Right cardiac atrium (tissue), 5 donors: Measurements from ENCODE around the gene PLA2G4A. TPM values are rescaled to one million over a fixed set of nuclear protein-coding genes. Genes with fewer than 3 reads are reported as not detected.

Source experiments
- ATAC-seq, 2 donors: fragments of 200-7000 bp; cut with Tn5 transposase; one replicate each; pipeline versions ENCODE4 v1.8.0 to v1.9.1; 2020; ENCODE audit warnings: moderate library complexity in 2 of 2, mild to moderate bottlenecking in 1 of 2
- DNase-seq, 3 donors: peaks; one replicate each; pipeline ENCODE4 v3.0.0-alpha.2; 2020
- H3K27ac ChIP-seq: one replicate; pipeline ENCODE4 v1.5.1; 2013; ENCODE audit warnings: mild to moderate bottlenecking, low read length, control low read depth, moderate library complexity
- H3K27me3 ChIP-seq: one replicate; pipeline ENCODE4 v1.6.1; 2013; ENCODE audit not compliant: control insufficient read depth, insufficient read depth
- H3K4me1 ChIP-seq: one replicate; pipeline ENCODE4 v1.6.1; 2013; ENCODE audit warnings: low read length; ENCODE audit not compliant: control insufficient read depth, insufficient read depth
- H3K4me3 ChIP-seq: one replicate; pipeline ENCODE4 v1.5.1; 2013; ENCODE audit warnings: low read length, control low read depth
- H3K9me3 ChIP-seq: one replicate; pipeline ENCODE4 v1.6.1; 2013; ENCODE audit warnings: low read length; ENCODE audit not compliant: control insufficient read depth
- WGBS: extraction: QIAGEN DNeasy Blood & Tissue Kit; methylation state at CpG from one replicate; pipeline ENCODE4 v1.1.7; 2013; 5-methylcytosine and 5-hydroxymethylcytosine counted together
- intact Hi-C, 4 donors: fragments of 100-400 bp; cut with DNase I; formaldehyde crosslinking; loops; one replicate each; pipeline versions ENCODE4 v1.11.0 to v1.14.0; 2022 to 2023
- polyA plus RNA-seq: library from polyadenylated mRNA; stranded (reverse); fragments of 200-250 nt; gene quantifications from one replicate; pipeline ENCODE4 v1.2.3, GENCODE V29; 2013
- total RNA-seq, 4 donors: library from RNA; stranded (reverse); fragmentation: NEBNext Ultra II Directional; extraction: Animal tissue kit (Norgen Biotek cat#: 25700); gene quantifications; one replicate each; pipeline ENCODE4 v1.2.1, GENCODE V29; 2021
- donor health status: healthy with polysubstance abuse.
- donor health status: DM: no; HTN: yes; CAD: no.
- donor health status: DM: no; HTN: no; CAD: no.
- donor health status: DM: no; HTN: yes; CAD: no; lungs with severe emphysema.
- donor health status: DM: yes; HTN: yes; CAD: no.

PLA2G4A gene
- total and polyA plus RNA-seq, 5 donors, result 3.2 to 8.4 (median 6.7) TPM

DNA sequence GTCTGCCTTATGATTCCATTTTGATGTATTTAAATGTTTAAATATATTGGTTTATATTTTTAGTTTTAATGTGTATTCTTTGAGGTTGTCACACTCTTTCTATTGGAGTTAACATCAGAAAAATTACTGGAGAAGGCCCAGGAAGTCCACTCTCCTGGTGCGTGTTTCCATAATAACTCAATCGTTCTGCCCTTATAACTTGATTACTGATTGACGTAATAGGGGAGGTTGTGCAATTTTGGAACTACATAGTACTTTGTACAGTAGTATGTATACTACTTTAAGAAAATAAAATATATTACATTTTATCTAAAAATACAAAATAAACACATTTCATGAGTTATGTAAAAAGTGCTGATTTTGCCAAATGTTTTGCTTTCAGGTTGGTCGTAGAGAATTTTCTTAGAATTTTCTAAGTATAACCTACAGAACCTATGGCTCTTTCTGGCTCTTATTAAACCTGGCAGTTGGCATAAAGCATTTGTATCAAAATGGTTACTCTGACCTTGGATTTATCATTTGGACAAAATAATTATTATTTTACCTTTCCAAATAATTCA lies 5.7 kb downstream of the PLA2G4A start:
- WGBS, result 80% methylated on average over 4 of the region's 4 CpGs

DNA sequence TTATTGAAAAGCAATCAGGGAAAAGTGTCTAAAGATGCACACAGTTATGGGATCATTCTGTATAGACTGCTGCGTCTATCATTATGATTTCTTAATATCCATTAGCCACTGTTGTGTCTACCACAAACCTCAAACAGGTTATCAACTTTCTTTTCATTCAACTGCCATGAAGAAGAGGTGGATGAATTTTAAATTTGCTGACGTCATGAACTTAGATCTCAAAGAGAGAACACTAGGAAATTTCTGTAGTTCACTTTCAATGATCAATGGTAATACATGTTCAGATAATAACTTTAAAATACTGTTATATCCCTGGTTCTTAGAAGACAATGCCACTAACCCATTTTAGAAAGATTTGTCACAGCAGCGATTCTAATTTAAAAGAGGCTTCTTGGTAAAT lies 6.7 kb downstream of the PLA2G4A start:
- no peak for DNase-seq
- H3K27me3 ChIP-seq, result no peaks in the 10 kb centered on the region
- intact Hi-C loops, result no loop called here
- H3K4me1 ChIP-seq, result no peaks in the 10 kb centered on the region
- 82% methylated on average over 3 of the region's 3 CpGs for WGBS
- no peak overlapping the region for H3K4me3 ChIP-seq
- no peaks in the 10 kb centered on the region for H3K9me3 ChIP-seq
- no peak overlapping the region for H3K27ac ChIP-seq
- ATAC-seq, result no peak

More for the DNA sequence above, 5.7 kb downstream of the PLA2G4A start:
- H3K9me3 ChIP-seq, result no peaks in the 10 kb centered on the region
- H3K4me3 ChIP-seq, result no peak overlapping the region
- H3K4me1 ChIP-seq, result no peaks in the 10 kb centered on the region
- ATAC-seq, result no peak
- H3K27ac ChIP-seq, result no peak overlapping the region
- intact Hi-C loops, result no loop called here
- no peak for DNase-seq
- no peaks in the 10 kb centered on the region for H3K27me3 ChIP-seq

DNA sequence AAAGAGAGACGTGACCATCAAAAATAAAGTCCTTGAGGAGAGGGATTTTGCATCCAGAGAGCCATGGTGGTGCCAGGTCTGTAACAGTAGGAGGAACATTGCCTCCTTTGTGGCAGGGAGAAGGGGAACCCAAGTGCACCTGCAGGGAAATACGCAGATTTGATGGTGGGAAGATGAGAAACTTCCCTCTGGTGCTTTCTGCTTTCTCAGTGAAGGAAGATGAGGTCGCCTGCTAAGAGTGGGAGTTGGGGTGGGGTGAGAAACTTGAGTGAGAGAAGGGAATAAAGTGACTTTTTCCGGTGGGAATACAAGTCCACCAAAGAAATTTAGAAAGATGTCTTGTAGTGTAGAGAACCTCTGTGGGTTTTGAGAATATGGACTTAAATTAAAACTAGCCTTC lies 9.1 kb downstream of the PLA2G4A start:
- Histone ChIP-seq H3K27me3 (no peaks in the 10 kb centered on the region), H3K27ac (no peak overlapping the region), H3K4me1 (no peaks in the 10 kb centered on the region), H3K9me3 (no peaks in the 10 kb centered on the region), H3K4me3 (no peak overlapping the region)
- no peak for ATAC-seq
- no peak for DNase-seq
- 70% methylated on average over 4 of the region's 4 CpGs for WGBS
- intact Hi-C loops, result no loop called here

GRCh38 chr1:186838380-186839040 lies 9.8 kb downstream of the PLA2G4A start:
- Histone ChIP-seq H3K9me3 (no peaks in the 10 kb centered on the region), H3K4me1 (no peaks in the 10 kb centered on the region), H3K4me3 (no peak overlapping the region), H3K27me3 (no peaks in the 10 kb centered on the region), H3K27ac (no peak overlapping the region)
- DNase-seq (no peak), ATAC-seq (no peak)
- intact Hi-C loops, result no loop called here
- 30% methylated on average over 2 of the region's 2 CpGs for WGBS

- H3K27ac ChIP-seq, result no peak overlapping the region
- intact Hi-C loops, result no loop called here
These were observed 10.3 kb downstream of the PLA2G4A start for GRCh38 chr1:186839041-186839400.

GRCh38 chr1:186841599-186841998 lies 12.8 kb downstream of the PLA2G4A start:
- Histone ChIP-seq H3K4me3 (no peak overlapping the region), H3K4me1 (no peaks in the 10 kb centered on the region), H3K9me3 (no peaks in the 10 kb centered on the region), H3K27me3 (no peaks in the 10 kb centered on the region), H3K27ac (no peak overlapping the region)
- ATAC-seq, result peak in 1 of 2 donors; percentile 51
- WGBS, result 62% methylated on average over 3 of the region's 3 CpGs
- intact Hi-C loops, result no loop called here
- DNase-seq, result no peak

More at GRCh38 chr1:186839041-186839400, 10.3 kb downstream of the PLA2G4A start:
- Histone ChIP-seq H3K4me1 (no peaks in the 10 kb centered on the region), H3K4me3 (no peak overlapping the region), H3K27me3 (no peaks in the 10 kb centered on the region), H3K9me3 (no peaks in the 10 kb centered on the region)
- 57% methylated on average over 2 of the region's 2 CpGs for WGBS
- DNase-seq (no peak), ATAC-seq (no peak)

DNA sequence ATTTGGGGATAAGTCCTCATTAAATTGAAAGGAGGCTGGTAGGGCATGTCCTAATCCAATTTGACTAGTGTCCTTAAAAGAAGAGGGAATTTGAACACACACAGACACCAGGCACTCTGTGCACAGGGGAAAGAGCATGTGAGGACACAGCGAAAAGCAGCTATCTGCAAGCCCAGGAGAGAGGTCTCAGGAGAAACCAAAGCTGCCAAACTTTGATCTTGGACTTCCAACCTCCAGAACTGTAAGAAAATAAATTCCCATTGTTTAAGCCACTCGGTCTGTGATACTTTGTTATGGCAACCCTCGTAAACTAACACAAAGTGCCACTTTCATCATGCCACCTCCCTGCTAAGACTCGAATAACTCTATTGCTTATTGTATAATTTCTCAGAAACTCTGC lies 13.8 kb downstream of the PLA2G4A start:
- WGBS, result 53% methylated on average over 4 of the region's 4 CpGs
- peak in 1 of 3 donors; percentile 43 for DNase-seq
- Histone ChIP-seq H3K9me3 (no peaks in the 10 kb centered on the region), H3K27ac (no peak overlapping the region), H3K4me1 (no peaks in the 10 kb centered on the region), H3K27me3 (no peaks in the 10 kb centered on the region), H3K4me3 (no peak overlapping the region)
- intact Hi-C loops, result no loop called here
- ATAC-seq, result peak; percentile 56 to 76

GRCh38 chr1:186843226-186843625 lies 14.5 kb downstream of the PLA2G4A start:
- Histone ChIP-seq H3K27me3 (no peaks in the 10 kb centered on the region), H3K27ac (no peak overlapping the region), H3K4me3 (no peak overlapping the region), H3K9me3 (no peaks in the 10 kb centered on the region), H3K4me1 (no peaks in the 10 kb centered on the region)
- no peak for DNase-seq
- intact Hi-C loops, result no loop called here
- no peak for ATAC-seq
- 63% methylated on average over 2 of the region's 2 CpGs for WGBS

DNA sequence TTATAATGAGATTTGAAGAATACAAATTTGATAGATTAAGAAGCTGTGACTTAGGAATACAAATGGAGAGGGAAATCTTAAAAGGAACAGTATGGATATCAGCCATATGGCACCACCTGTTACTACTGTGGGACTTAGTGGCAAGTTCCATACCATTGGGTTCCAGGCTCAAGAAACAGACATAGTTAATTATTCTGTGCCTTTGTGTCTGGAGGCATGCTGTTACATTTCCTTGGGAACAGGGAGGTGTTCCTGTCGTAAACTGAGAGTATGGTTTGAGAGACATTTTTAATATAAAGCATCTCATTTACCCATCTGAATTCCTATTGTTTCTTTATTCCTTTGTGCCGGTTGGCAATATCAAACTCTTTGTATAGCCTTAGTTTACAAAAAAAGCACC lies 15.2 kb downstream of the PLA2G4A start:
- Histone ChIP-seq H3K27me3 (no peaks in the 10 kb centered on the region), H3K4me3 (no peak overlapping the region), H3K4me1 (no peaks in the 10 kb centered on the region), H3K27ac (no peak overlapping the region), H3K9me3 (no peaks in the 10 kb centered on the region)
- WGBS, result 89% methylated on average over 2 of the region's 2 CpGs
- ATAC-seq (no peak), DNase-seq (no peak)
- intact Hi-C loops, result no loop called here

DNA sequence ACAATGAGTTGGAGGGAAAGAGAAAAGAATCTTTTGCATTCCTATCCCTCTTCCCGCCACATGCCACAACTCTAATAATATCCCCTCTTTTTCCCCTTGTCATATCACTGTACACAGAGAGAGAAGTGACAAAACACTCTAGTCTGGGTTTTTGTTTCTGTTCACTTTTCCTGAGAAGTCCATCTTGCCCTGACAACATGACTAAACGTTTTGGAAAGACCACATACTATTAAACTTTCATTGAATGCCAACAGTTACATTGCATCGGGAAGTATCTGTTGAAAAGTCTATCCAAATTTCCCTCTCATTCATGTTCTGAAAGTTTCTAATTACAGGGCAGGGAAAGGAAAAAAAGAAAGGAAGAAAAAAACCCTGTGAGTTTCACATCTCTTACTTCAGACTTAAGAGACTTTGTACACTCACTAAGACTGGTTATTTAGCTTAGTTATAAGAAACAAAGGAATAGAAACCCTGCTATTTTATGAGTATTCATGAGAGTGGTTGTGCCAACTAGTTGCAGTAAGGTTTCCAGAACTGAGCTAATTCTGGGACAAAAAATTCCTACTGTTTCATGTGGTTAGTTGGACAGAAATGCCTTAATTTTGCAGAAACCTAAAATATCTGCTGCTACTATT lies 16.9 kb downstream of the PLA2G4A start:
- H3K27me3 ChIP-seq, result no peaks in the 10 kb centered on the region
- peak in 1 of 2 donors; percentile 38 for ATAC-seq
- H3K9me3 ChIP-seq, result no peaks in the 10 kb centered on the region
- H3K27ac ChIP-seq, result no peak overlapping the region
- peak overlapping the region; percentile 20 for H3K4me3 ChIP-seq
- intact Hi-C loops, result no loop called here
- H3K4me1 ChIP-seq, result no peaks in the 10 kb centered on the region
- DNase-seq, result no peak
- WGBS, result 21% methylated on average over 3 of the region's 3 CpGs

DNA sequence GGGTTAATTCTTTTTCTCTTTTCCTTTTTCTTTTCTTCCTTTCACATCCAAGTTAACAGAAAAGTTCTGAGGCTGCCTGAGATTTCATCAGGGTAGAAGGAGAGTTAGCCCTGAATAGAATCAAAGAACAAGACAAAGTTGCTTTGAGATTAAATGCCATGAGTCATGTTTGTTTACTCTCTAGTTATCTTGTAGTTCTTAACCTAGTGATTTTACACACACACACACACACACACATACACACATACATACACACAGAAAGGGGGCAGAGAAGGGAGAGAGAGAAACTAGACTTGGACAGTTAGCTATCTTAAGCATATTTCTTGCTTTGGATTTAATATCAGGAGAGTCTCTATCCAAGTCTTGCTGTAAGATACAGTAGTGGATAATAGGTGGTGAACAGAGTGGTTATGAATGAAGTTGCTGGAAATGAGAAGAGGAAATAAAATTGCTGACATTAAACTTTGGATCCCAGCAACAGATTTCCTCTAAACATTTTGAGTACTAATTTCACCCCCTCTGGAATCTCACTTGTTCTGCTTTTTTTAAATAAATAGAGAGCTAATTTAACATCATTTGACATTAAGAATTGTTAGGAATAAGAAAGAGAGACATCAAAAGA lies 19.9 kb downstream of the PLA2G4A start:
- peak overlapping the region; percentile 32 for H3K27ac ChIP-seq
- H3K4me3 ChIP-seq, result no peak overlapping the region
- intact Hi-C loops, result no loop called here
- no peaks in the 10 kb centered on the region for H3K9me3 ChIP-seq
- H3K27me3 ChIP-seq, result no peaks in the 10 kb centered on the region
- ATAC-seq, result peak; percentile 34 to 36
- H3K4me1 ChIP-seq, result no peaks in the 10 kb centered on the region
- DNase-seq, result no peak
